H1 (cell line): Measurements from ENCODE around the gene SENP2. TPM values are rescaled to one million over a fixed set of nuclear protein-coding genes. Genes with fewer than 3 reads are reported as not detected.

ENCODE experiments used
- CTCF ChIA-PET: fragments of 300-600 bp; sonication (Branson Sonifier 250); formaldehyde crosslinking; loops from one replicate; lab custom pipeline; 2021; ENCODE audit not compliant: partially characterized antibody; lab: Charles Lee
- POLR2A ChIA-PET: fragments of 300-600 bp; sonication (Branson Sonifier 250); formaldehyde crosslinking; loops from one replicate; lab custom pipeline; 2021; ENCODE audit warnings: inconsistent platforms; ENCODE audit not compliant: partially characterized antibody; lab: Charles Lee
- DNase-seq, 2 experiments: peaks; one replicate each; pipeline versions ENCODE4 v3.0.0 to v3.0.0-alpha.2; 2010 to 2022; ENCODE audit warnings: low spot score in 2 of 2, low read depth in 1 of 2, mixed read lengths in 1 of 2
- FAIRE-seq: peaks from 2 replicates; lab custom pipeline; 2011; peaks lifted over from hg19 to GRCh38; lab: Jason Lieb, UNC
- H2AFZ ChIP-seq: 2 replicates; pipeline ENCODE4 v1.8.1; 2012; ENCODE audit warnings: low read length, inconsistent platforms
- H2AK5ac ChIP-seq: 2 replicates; pipeline ENCODE4 v1.6.1; 2013; ENCODE audit warnings: low read depth, low read length
- H2BK120ac ChIP-seq: replicated peaks from 2 replicates; pipeline ENCODE3; 2013; ENCODE audit warnings: low read depth, low read length, inconsistent platforms
- H2BK12ac ChIP-seq: 2 replicates; pipeline ENCODE4 v1.6.1; 2013; ENCODE audit warnings: low read depth, low read length
- H2BK15ac ChIP-seq: 2 replicates; pipeline ENCODE4 v1.6.1; 2013; ENCODE audit warnings: low read length
- H2BK20ac ChIP-seq: 2 replicates; pipeline ENCODE4 v1.6.1; 2013; ENCODE audit warnings: low read length
- H2BK5ac ChIP-seq: 2 replicates; pipeline ENCODE4 v1.6.1; 2013; ENCODE audit warnings: low read depth, low read length
- H3K14ac ChIP-seq: 2 replicates; pipeline ENCODE4 v1.6.1; 2013; ENCODE audit warnings: inconsistent platforms; ENCODE audit not compliant: insufficient read length
- H3K18ac ChIP-seq: 2 replicates; pipeline ENCODE4 v1.6.1; 2013; ENCODE audit warnings: low read length; ENCODE audit errors: extremely low read depth
- H3K23ac ChIP-seq: 2 replicates; pipeline ENCODE4 v1.6.1; 2013; ENCODE audit warnings: inconsistent platforms; ENCODE audit not compliant: insufficient read length
- H3K23me2 ChIP-seq: 2 replicates; pipeline ENCODE4 v1.6.1; 2013; ENCODE audit warnings: low read depth, low read length
- H3K27ac ChIP-seq: 2 replicates; pipeline ENCODE4 v1.6.1; 2011; ENCODE audit warnings: low read depth, low read length, inconsistent platforms
- H3K27me3 ChIP-seq, 4 experiments: replicated peaks in 1 of 4; 1 replicate in 1 of 4; 2 replicates in 3 of 4; pipeline versions ENCODE4 v1.6.1 to v1.8.1; 2011 to 2013; ENCODE audit warnings: low read length in 3 of 4, mild to moderate bottlenecking in 3 of 4, inconsistent platforms in 2 of 4, mixed read lengths in 2 of 4, moderate library complexity in 1 of 4; ENCODE audit not compliant: control insufficient read depth in 3 of 4, insufficient read depth in 3 of 4; ENCODE audit errors: extremely low read depth in 1 of 4
- H3K36me3 ChIP-seq, 4 experiments: 2 replicates each; pipeline versions ENCODE4 v1.6.1 to v1.8.1; 2011 to 2013; ENCODE audit warnings: mild to moderate bottlenecking in 4 of 4, low read length in 3 of 4, moderate library complexity in 2 of 4, control low read depth in 1 of 4, inconsistent platforms in 1 of 4; ENCODE audit not compliant: insufficient read depth in 4 of 4, control insufficient read depth in 2 of 4
- H3K4ac ChIP-seq: replicated peaks from 2 replicates; pipeline ENCODE3; 2013; ENCODE audit warnings: low read length, low read depth, mixed read lengths, inconsistent platforms; ENCODE audit not compliant: insufficient read length
- H3K4me1 ChIP-seq, 4 experiments: replicated peaks in 1 of 4; 1 replicate in 1 of 4; 2 replicates in 3 of 4; pipeline versions ENCODE4 v1.6.1 to v1.8.1; 2011 to 2013; ENCODE audit warnings: low read length in 3 of 4, inconsistent platforms in 2 of 4, mixed read lengths in 1 of 4; ENCODE audit not compliant: insufficient read depth in 4 of 4, control insufficient read depth in 3 of 4
- H3K4me2 ChIP-seq, 2 experiments: 2 replicates each; pipeline versions ENCODE4 v1.6.1 to v1.8.1; 2011 to 2013; ENCODE audit warnings: low read depth in 2 of 2, low read length in 2 of 2, control low read depth in 1 of 2, inconsistent platforms in 1 of 2, mild to moderate bottlenecking in 1 of 2; ENCODE audit not compliant: insufficient read depth in 1 of 2
- H3K4me3 ChIP-seq, 4 experiments: fragments of 200-600, 300-600 bp in 1 of 4; sonication (generic), shearing (Covaris generic), sonication (Bioruptor Twin) in 1 of 4; 2 replicates each; pipeline versions ENCODE4 v1.5.1 to v1.8.1; 2011 to 2016; ENCODE audit warnings: low read length in 4 of 4, low read depth in 3 of 4, control low read depth in 2 of 4, inconsistent platforms in 2 of 4, mild to moderate bottlenecking in 2 of 4, mixed read lengths in 1 of 4, moderate library complexity in 1 of 4; ENCODE audit not compliant: insufficient read depth in 2 of 4; ENCODE audit errors: extremely low read depth in 1 of 4
- H3K56ac ChIP-seq: replicated peaks from 2 replicates; pipeline ENCODE3; 2013; ENCODE audit warnings: low read depth, mild to moderate bottlenecking, mixed read lengths, low read length, inconsistent platforms; ENCODE audit not compliant: insufficient read length
- H3K79me1 ChIP-seq: 2 replicates; pipeline ENCODE4 v1.6.1; 2013; ENCODE audit warnings: low read depth, low read length, control low read depth
- H3K79me2 ChIP-seq, 2 experiments: 2 replicates each; pipeline versions ENCODE4 v1.6.1 to v1.8.1; 2012 to 2013; ENCODE audit warnings: low read length in 2 of 2, mild to moderate bottlenecking in 2 of 2, inconsistent platforms in 1 of 2; ENCODE audit not compliant: insufficient read depth in 2 of 2, control insufficient read depth in 1 of 2
- H3K9ac ChIP-seq, 4 experiments: replicated peaks in 1 of 4; 1 replicate in 1 of 4; 2 replicates in 3 of 4; pipeline versions ENCODE4 v1.6.1 to v1.8.1; 2011 to 2013; ENCODE audit warnings: low read depth in 3 of 4, low read length in 3 of 4, control low read depth in 2 of 4, mild to moderate bottlenecking in 2 of 4, moderate library complexity in 2 of 4, inconsistent platforms in 1 of 4; ENCODE audit errors: extremely low read depth in 1 of 4
- H3K9me3 ChIP-seq, 2 experiments: 2 replicates each; pipeline versions ENCODE4 v1.6.1 to v1.8.1; 2012 to 2013; ENCODE audit warnings: mild to moderate bottlenecking in 2 of 2, moderate library complexity in 2 of 2, control low read depth in 1 of 2, inconsistent platforms in 1 of 2, low read depth in 1 of 2, low read length in 1 of 2, mixed read lengths in 1 of 2; ENCODE audit not compliant: insufficient read depth in 2 of 2
- H4K20me1 ChIP-seq, 2 experiments: replicated peaks in 1 of 2; 2 replicates each; pipeline versions ENCODE3 to v1.8.1; 2011 to 2013; ENCODE audit warnings: inconsistent platforms in 2 of 2, low read length in 2 of 2, mild to moderate bottlenecking in 1 of 2; ENCODE audit not compliant: insufficient read depth in 2 of 2, control insufficient read depth in 1 of 2
- H4K5ac ChIP-seq: 2 replicates; pipeline ENCODE4 v1.6.1; 2013; ENCODE audit warnings: low read length, low read depth, mixed read lengths, inconsistent platforms; ENCODE audit not compliant: insufficient read length
- H4K8ac ChIP-seq: 2 replicates; pipeline ENCODE4 v1.8.0; 2013; ENCODE audit warnings: mild to moderate bottlenecking, moderate library complexity, low read length, inconsistent platforms; ENCODE audit not compliant: insufficient read depth; ENCODE audit errors: extremely low read depth
- H4K91ac ChIP-seq: replicated peaks from 2 replicates; pipeline ENCODE3; 2013; ENCODE audit warnings: low read length, mixed read lengths, inconsistent platforms; ENCODE audit not compliant: insufficient read length
- ASH2L ChIP-seq: fragments of 200-600, 300-600 bp; sonication (generic); IDR thresholded peaks from one replicate; pipeline ENCODE4 v1.7.1; 2017; ENCODE audit warnings: low read length
- BACH1 ChIP-seq: IDR thresholded peaks from 2 replicates; pipeline ENCODE4 v1.6.1; 2012; ENCODE audit warnings: low read length, improper control_type of control experiment
- EZH2 ChIP-seq: fragments of 200-600 bp; sonication (generic); IDR thresholded peaks from 2 replicates; pipeline ENCODE4 v1.7.1; 2012; ENCODE audit warnings: low read depth, mild to moderate bottlenecking, moderate library complexity, low read length, inconsistent platforms; ENCODE audit not compliant: severe bottlenecking
- GABPA ChIP-seq: IDR thresholded peaks from 2 replicates; pipeline ENCODE4 v1.6.1; 2011; ENCODE audit warnings: mild to moderate bottlenecking, low read length, moderate library complexity, borderline replicate concordance; ENCODE audit not compliant: insufficient read depth
- GTF2F1 ChIP-seq: IDR thresholded peaks from 2 replicates; pipeline ENCODE4 v1.6.1; 2012; ENCODE audit warnings: low read depth, low read length, improper control_type of control experiment, borderline replicate concordance
- PHF8 ChIP-seq: fragments of 200-600 bp; sonication (generic); conservative IDR thresholded peaks from 2 replicates; pipeline ENCODE4 v1.7.1; 2012; ENCODE audit warnings: low read depth, mild to moderate bottlenecking, inconsistent platforms, low read length, moderate library complexity
- POLR2A ChIP-seq, 2 experiments: IDR thresholded peaks; 1 replicate in 1 of 2; 2 replicates in 1 of 2; pipeline ENCODE4 v1.6.1; 2011; ENCODE audit warnings: low read depth in 2 of 2, low read length in 2 of 2, mild to moderate bottlenecking in 2 of 2; ENCODE audit errors: control extremely low read depth in 1 of 2
- SIRT6 ChIP-seq: IDR thresholded peaks from one replicate; pipeline ENCODE4 v1.7.1; 2012; ENCODE audit warnings: low read length, inconsistent platforms
- SUZ12 ChIP-seq: fragments of 200-600 bp; sonication (generic); IDR thresholded peaks from 2 replicates; pipeline ENCODE4 v1.6.1; 2012; ENCODE audit warnings: mild to moderate bottlenecking, inconsistent platforms, low read length, moderate library complexity, mixed read lengths
- WGBS, 2 experiments: shearing (Covaris generic) in 1 of 2; methylation state at CpG; one replicate each; pipeline versions ENCODE4 v1.1.6 to v1.1.7; 2013 to 2015; ENCODE audit warnings: low lambda C conversion rate in 2 of 2, mixed read lengths in 2 of 2, inconsistent platforms in 1 of 2, low coverage in 1 of 2, missing lambda C conversion rate in 1 of 2; ENCODE audit not compliant: insufficient replicate concordance in 2 of 2, insufficient coverage in 1 of 2, insufficient read length in 1 of 2; ENCODE audit errors: extremely low coverage in 1 of 2, missing lambda C conversion rate in 1 of 2; 5-methylcytosine and 5-hydroxymethylcytosine counted together
- polyA plus RNA-seq, 7 experiments: library from polyadenylated mRNA; depleted of rRNA in 3 of 7; stranded (reverse) in 5 of 7; unstranded in 2 of 7; fragments of >200 nt in 5 of 7; fragments of 200-250 nt in 2 of 7; gene quantifications; 1 replicate in 5 of 7; 2 replicates in 1 of 7; 4 replicates in 1 of 7; pipeline versions ENCODE4 v1.2.1 to v1.2.3, GENCODE V29; 2011 to 2013; ENCODE audit warnings: missing spikeins in 2 of 7, mixed read lengths in 2 of 7
- total RNA-seq: library from RNA; stranded (reverse); fragmentation: NEBNext Ultra II Directional; extraction: Animal tissue kit (Norgen Biotek cat#: 25700); gene quantifications from 2 replicates; pipeline ENCODE4 v1.2.1, GENCODE V29; 2021
- TF ChIP-seq, protein P1 (sequence below): IDR thresholded peaks from 2 replicates; pipeline ENCODE4 v1.6.1; 2012; ENCODE audit warnings: inconsistent platforms

The SENP2 gene
- total and polyA plus RNA-seq, 2 of the 8 experiments (the other 6 are each of a cell fraction or from before 2014, with no cell fraction given) = 25.2 to 69.3 TPM

DNA sequence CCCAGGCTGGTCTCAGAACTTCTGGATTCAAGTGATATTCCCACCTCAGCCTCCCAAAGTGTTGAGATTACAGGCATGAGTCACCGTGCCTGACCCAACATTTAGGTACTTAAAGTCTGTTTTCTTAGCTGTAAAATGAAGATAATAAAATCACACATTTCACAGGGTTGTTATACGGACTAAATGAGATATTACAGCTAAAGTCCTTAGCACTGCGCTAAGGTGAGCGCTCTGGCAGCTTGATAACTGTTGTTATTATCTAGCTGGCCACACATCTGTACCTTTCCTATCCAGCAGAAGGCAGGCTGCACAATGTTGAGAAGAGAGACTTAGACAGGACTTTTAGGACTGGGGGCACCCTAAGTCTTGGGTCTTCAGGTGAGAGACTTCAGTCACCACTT is 31.0 kb upstream of the SENP2 start:
- CTCF ChIA-PET = interaction anchor here (0.6 to 1.5 kb wide), 6 partner anchors 10 to 145 kb away, joined by 3 to 4 read pairs (median 3); no protein-coding TSS in a partner anchor
- no peak for DNase-seq

More for the DNA sequence above, 31.0 kb upstream of the SENP2 start:
- Histone ChIP-seq H3K27ac (no peak overlapping the region), H3K79me1 (no peaks in the 10 kb centered on the region), H3K27me3 (no peaks in the 10 kb centered on the region), H2BK15ac (no peak overlapping the region), H4K20me1 (no peaks in the 10 kb centered on the region), H3K4ac (no peak overlapping the region), H2AFZ (no peak overlapping the region), H4K8ac (no peak overlapping the region), H3K23ac (no peak overlapping the region), H3K36me3 (no peaks in the 10 kb centered on the region), H3K23me2 (no peaks in the 10 kb centered on the region), H3K9me3 (no peaks in the 10 kb centered on the region), H2BK20ac (no peak overlapping the region), H2AK5ac (no peak overlapping the region), H3K18ac (no peak overlapping the region), H3K79me2 (no peaks in the 10 kb centered on the region), H2BK5ac (no peak overlapping the region), H2BK12ac (no peak overlapping the region), H3K4me2 (no peak overlapping the region), H2BK120ac (no peak overlapping the region), H4K5ac (no peak overlapping the region), H4K91ac (no peak overlapping the region), H3K4me1 (peaks cover 0 to 6% (median 1%) of the 10 kb centered on the region in 4 experiments; a peak in 3 of 7 replicates), H3K56ac (no peak overlapping the region), H3K14ac (no peak overlapping the region), H3K9ac (no peak overlapping the region), H3K4me3 (no peak overlapping the region)
- TF ChIP-seq GABPA (no peak), GTF2F1 (no peak), EZH2 (no peak), SUZ12 (no peak), ASH2L (no peak), PHF8 (no peak), POLR2A (IDR thresholded peaks at IDR 0.05; ENCODE audit: control extremely low read depth in 1 of 2, low read depth in 2 of 2, low read length in 2 of 2) (no peak), SIRT6 (no peak), BACH1 (no peak)
- TF ChIP-seq, protein P1, sequence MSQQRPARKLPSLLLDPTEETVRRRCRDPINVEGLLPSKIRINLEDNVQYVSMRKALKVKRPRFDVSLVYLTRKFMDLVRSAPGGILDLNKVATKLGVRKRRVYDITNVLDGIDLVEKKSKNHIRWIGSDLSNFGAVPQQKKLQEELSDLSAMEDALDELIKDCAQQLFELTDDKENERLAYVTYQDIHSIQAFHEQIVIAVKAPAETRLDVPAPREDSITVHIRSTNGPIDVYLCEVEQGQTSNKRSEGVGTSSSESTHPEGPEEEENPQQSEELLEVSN = no peak
- 89% methylated on average over 4 of the region's 4 CpGs; no CpG with 5 or more reads in 1 of the 2 experiments for WGBS, 2 experiments
- FAIRE-seq = no peak
- POLR2A ChIA-PET = interaction anchor here (0.9 to 1.7 kb wide), 2 partner anchors 31 to 67 kb away, joined by 3 read pairs; partner anchors contain the start of gene SENP2
